ENCODE results near the gene SLC25A45.

SLC25A45 gene, protein sequence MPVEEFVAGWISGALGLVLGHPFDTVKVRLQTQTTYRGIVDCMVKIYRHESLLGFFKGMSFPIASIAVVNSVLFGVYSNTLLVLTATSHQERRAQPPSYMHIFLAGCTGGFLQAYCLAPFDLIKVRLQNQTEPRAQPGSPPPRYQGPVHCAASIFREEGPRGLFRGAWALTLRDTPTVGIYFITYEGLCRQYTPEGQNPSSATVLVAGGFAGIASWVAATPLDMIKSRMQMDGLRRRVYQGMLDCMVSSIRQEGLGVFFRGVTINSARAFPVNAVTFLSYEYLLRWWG

DNA sequence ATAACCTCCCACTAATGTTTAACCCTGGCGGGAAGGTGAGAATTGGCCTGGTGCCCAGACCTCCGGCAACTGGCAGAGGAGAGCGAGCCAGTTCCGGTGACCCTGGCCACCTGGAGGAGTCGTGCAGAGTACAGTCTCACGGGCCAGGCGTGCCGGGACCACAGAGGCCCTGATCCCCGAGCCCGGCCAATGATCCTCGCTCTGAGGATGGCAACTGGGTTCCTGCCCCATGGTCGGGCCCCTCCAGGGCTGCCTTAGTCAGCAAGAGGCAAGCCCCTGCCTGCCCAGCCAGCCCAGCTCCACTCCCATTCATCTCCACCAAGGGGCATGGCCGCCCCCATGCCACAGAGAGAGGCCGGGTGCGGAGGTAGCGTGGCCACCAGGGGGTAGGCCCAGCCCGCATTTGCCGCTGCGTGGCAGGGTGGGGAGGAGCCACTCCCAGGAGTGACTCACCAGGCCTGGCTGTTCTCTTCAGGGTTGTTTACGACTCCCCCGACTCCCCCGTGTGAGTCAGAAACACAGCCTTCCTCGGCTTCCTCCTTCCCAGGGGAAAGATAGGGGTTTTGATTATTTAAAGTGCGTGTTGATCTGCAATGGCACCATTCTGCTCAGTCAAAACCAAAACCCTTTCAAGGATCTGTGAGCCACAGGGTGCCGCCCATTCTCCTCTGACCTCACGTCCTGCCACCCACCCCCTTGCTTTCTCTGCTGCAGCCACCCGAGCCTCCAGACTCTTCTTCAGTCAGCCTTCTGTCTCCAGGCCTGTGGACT is at the start of gene SLC25A45:
Gene SLC25A45 (minus strand): TSS at position 614 of the 771 bp plus-strand sequence. CDS start 695 bp downstream, outside the sequence.
- DNase-seq (ENCODE audit: low read depth), result peak; percentile 89

DNA sequence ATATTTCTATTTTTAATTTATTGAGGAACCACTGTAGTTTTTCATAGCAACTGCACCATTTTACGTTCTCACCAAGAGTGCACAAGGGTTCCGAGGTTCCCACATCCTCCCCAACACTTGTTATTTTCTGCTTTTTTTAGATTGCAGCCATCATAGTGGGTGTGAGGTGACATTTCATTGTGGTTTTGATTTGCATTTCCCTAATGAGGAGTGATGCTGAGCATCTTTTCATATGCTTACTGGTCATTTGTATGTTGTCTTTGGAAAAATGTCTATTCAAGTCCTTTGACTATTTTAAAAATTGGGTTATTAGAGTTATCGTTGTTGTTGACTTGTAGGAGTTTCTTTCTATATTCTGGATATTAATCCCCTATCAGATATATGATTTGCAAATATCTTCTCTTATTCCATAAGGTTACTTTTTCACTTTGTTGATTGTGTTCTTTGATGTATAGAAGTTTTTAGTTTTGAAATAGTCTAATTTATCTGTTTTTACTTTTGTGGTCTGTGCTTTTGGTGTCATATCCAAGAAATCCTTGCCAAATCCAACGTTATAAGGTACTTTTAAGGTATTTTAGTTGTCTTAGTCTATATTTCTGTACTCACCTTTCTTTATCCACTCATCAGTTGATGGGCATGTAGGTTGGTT is 49.1 kb upstream of the SLC25A45 start:
- no peak for DNase-seq (ENCODE audit: low read depth)

DNA sequence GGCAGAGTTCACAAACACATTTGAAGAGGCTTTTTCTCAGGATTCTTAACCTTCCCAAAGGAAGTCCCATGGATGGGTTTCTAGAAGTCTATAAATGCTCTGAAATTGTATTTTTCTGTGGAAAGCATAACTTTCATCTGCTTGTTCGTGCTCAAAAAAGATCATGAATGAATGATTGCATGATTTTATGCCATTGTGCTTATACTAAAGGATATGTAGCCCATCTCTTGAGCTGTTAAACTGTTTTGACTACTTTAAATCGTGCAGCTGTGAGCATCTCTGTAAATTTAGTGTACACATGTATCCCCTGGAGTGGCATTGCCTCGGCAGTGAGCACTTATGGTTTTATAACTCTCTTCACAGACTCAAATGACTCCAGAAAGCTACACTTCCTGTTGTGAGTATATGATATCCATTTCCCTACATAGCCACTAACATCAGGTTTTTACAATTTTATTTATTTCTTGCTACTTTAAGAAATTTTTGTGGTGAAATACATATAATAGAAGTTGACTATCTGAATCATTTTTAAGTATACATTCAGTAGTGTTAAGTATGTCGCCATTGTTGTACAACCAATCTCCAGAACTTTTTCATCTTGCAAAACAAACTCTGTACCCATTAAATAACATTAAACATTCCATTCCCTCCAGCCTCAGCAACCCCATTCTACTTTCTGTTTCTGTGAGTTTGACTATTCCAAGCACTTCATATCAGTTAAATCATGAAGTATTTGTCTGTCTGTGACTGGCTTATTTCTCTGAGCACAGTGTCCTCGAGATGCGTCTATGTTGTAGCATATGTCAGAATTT is 48.2 kb upstream of the SLC25A45 start:
- DNase-seq (ENCODE audit: low read depth), result no peak

DNA sequence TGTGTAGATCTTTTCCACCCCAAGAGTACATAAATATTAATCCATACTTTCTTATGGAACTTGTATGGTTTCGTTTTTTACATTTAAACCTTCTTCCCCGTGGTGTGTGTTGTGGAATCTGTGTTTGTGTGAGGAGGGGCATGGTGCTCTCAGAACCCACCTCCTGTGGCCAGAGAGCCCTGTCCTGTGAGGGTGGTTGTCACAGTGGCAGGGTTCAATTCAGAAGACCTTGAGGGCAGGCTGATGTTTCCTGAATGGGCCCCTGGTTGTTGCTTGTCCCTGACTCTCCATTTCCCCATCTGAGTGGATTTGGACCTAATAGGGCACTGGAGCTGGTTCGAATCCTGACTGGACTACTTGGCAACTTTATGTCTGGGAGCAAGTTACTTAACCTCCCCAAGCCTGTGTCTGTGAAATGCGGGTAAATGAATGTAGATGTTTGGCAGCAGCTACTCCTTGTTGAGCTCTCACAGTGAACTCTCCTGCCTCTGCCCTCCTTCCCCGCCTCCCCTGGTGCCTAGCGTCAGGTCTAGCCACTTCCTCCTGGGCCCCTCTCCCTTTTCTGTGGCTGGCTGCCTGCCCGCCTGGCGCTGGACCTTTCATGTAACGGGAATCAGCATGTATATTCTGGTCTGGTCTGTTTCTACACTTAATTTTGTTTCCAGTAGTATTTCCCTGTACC is 47.4 kb upstream of the SLC25A45 start:
- no peak for DNase-seq (ENCODE audit: low read depth)

DNA sequence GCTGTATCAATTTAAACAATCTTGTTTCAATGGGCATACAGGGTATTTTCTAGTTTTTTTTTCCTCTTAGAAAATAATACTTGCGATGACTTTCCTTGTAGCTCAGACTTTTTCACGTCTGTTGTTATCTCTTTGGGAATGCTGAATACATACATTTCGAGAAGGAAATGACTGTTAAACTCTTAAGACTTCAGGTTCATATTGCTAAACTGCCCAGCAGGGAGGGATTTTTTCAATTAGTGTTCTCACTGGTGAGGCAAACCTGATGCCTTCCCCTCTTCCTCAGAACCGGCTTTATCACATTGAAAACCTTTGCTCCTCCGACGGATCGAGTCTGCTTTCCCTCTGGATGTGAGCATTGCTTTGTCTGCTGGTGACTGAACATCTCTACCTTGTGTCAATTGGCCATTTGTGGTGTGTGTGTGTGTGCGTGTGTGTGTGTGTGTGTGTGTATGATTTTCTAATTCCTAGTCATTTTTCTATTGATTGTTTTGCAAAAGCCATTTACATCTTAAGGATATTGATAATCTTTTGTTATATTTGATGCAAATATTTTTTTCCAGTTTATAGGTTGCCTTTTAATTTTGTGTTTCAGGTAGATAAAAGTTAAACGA is 46.7 kb upstream of the SLC25A45 start:
- DNase-seq (ENCODE audit: low read depth), result no peak

DNA sequence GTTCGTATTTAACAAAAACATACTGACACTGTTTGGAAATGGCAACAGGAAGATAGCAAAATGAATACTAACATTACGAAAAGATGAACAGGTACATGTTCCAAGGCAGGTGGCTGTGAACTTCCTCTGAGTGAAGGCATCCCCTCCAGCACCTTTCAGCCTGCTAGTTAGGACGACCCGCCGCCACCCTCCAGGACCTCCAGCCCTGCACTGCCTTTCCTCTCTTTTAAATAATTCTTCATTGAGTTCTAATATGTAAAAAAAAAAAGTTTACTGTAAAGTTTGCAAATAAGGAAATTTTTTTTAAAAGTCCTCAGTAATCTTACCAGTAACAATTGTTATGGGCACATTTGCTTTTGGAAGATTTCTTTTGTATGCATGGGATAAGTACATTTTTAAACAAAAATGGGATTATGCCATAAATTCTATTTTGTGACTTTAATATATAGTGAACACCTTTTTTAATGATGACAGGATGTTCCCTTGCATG is 46.2 kb upstream of the SLC25A45 start:
- no peak for DNase-seq (ENCODE audit: low read depth)

DNA sequence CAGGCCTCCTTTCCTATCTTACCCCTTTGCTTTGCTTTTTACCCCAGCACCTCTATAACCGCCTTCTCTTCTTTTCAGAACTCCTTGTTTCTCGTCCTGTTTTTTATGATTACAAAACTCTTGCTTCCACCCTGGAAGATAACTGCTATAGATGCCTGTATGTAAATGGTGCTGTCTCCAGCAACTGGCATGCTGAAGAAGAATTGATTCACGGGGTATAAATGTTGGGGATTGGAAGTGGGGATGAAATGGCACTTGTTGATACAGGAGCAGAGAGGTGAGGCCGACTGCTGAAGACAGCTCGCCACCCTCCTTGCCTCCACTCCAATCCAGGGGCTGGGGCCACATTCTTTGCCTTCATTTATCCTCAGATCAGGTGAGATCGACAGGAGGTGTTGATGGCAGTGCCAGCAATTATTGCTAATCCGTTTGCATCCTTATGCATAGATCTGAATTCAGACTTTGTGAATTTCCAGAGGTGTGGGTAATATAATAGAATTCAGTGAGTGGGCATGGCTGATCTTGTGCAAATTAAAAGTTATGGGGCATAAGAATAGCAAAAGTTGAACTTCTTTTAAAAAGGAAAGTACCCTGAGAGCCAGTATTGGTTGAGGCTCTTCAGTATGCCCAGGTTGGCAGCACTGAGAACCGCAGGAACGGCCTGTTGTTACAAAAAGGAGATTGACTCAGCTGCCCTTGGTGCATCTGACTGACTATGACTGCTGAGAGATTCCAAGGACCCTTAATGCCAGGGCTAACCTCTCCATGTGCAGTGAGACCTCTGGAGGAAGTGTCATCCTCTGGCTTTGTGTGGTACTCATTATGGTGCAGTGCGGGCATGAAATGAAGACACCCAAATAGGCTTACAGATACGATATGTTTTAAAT is 45.5 kb upstream of the SLC25A45 start:
- no peak for DNase-seq (ENCODE audit: low read depth)

DNA sequence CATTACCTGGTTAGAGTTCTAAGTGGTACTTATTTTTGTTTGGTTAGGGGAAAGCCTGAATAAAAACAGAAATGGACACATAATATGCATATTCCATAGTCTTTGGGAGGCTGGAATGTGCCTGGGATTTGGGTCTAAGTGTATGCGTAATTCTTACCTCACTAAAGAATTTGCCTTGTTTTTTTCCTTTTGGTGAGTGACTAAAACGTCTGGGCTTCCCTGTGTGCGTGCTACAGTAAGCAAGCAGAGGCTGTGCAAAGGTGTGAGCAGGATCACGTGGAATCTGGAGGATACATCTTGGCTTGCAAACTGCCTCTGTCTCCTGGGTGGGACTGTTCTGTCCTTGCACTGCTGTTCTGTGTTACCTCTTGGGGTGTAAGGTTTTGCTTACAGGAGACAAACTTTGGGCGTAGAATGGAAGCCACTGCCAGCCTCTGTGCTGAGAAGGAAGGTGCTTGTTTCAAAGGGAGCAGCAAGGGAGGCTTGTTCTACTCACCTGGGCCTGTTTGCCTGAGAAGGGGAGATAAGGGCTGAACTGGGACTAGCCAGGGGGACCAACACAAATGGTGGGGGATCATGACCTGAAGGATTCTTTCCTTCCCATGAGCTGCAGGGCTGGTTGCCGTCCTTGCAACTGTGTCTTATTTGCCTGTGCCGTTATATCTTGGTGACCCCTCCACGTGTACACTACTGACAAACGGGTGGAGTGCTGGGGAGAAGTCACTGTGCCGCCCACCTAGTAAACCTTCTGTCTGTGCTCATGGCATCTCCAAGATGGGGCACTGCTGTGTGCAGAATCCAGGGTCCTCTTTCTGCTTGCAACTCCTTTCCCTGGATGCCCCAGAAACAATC is 44.6 kb upstream of the SLC25A45 start:
- no peak for DNase-seq (ENCODE audit: low read depth)

DNA sequence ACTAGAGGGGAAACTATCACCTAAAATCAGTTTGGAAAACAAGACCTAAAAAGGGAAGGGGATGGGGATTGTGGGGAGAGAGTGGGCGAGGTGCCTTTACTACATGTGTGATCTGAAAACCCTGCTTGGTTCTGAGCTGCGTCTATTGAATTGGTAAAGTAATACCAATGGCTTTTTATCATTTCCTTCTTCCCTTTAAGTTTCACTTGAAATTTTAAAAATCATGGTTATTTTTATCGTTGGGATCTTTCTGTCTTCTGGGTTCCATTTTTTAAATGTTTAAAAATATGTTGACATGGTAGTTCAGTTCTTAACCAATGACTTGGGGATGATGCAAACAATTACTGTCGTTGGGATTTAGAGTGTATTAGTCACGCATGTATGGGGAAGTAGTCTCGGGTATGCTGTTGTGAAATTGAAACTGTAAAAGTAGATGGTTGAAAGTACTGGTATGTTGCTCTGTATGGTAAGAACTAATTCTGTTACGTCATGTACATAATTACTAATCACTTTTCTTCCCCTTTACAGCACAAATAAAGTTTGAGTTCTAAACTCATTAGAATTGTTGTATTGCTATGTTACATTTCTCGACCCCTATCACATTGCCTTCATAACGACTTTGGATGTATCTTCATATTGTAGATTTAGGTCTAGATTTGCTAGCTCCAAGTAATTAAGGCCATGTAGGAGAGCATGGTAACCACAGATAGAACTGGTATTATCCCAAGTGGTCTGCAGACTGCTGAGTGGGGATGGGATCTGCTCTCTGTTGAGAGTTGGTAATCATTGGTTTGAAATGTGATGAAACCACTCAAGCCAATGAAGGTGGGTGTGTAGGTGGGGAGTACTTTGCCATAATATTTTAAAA is 43.8 kb upstream of the SLC25A45 start:
- no peak for DNase-seq (ENCODE audit: low read depth)

DNA sequence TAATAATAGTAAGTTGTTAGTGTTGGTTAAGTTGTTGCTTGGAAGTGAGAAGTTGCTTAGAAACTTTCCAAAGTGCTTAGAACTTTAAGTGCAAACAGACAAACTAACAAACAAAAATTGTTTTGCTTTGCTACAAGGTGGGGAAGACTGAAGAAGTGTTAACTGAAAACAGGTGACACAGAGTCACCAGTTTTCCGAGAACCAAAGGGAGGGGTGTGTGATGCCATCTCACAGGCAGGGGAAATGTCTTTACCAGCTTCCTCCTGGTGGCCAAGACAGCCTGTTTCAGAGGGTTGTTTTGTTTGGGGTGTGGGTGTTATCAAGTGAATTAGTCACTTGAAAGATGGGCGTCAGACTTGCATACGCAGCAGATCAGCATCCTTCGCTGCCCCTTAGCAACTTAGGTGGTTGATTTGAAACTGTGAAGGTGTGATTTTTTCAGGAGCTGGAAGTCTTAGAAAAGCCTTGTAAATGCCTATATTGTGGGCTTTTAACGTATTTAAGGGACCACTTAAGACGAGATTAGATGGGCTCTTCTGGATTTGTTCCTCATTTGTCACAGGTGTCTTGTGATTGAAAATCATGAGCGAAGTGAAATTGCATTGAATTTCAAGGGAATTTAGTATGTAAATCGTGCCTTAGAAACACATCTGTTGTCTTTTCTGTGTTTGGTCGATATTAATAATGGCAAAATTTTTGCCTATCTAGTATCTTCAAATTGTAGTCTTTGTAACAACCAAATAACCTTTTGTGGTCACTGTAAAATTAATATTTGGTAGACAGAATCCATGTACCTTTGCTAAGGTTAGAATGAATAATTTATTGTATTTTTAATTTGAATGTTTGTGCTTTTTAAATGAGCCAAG is 42.9 kb upstream of the SLC25A45 start:
- DNase-seq (ENCODE audit: low read depth), result peak; percentile 84

DNA sequence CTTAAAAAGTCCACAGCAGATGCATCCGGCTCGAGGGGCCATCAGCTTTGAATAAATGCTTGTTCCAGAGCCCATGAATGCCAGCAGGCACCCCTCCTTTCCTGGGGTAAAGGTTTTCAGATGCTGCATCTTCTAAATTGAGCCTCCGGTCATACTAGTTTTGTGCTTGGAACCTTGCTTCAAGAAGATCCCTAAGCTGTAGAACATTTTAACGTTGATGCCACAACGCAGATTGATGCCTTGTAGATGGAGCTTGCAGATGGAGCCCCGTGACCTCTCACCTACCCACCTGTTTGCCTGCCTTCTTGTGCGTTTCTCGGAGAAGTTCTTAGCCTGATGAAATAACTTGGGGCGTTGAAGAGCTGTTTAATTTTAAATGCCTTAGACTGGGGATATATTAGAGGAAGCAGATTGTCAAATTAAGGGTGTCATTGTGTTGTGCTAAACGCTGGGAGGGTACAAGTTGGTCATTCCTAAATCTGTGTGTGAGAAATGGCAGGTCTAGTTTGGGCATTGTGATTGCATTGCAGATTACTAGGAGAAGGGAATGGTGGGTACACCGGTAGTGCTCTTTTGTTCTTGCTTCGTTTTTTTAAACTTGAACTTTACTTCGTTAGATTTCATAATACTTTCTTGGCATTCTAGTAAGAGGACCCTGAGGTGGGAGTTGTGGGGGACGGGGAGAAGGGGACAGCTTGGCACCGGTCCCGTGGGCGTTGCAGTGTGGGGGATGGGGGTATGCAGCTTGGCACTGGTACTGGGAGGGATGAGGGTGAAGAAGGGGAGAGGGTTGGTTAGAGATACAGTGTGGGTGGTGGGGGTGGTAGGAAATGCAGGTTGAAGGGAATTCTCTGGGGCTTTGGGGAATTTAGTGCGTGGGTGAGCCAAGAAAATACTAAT is 42.0 kb upstream of the SLC25A45 start:
- peak; percentile 56 for DNase-seq (ENCODE audit: low read depth)

DNA sequence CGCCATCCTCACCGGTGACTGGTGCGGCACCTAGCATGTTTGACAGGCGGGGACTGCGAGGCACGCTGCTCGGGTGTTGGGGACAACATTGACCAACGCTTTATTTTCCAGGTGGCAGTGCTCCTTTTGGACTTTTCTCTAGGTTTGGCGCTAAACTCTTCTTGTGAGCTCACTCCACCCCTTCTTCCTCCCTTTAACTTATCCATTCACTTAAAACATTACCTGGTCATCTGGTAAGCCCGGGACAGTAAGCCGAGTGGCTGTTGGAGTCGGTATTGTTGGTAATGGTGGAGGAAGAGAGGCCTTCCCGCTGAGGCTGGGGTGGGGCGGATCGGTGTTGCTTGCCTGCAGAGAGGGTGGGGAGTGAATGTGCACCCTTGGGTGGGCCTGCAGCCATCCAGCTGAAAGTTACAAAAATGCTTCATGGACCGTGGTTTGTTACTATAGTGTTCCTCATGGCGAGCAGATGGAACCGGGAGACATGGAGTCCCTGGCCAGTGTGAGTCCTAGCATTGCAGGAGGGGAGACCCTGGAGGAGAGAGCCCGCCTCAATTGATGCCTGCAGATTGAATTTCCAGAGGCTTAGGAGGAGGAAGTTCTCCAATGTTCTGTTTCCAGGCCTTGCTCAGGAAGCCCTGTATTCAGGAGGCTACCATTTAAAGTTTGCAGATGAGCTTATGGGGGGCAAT is 41.2 kb upstream of the SLC25A45 start:
- DNase-seq (ENCODE audit: low read depth), result no peak

DNA sequence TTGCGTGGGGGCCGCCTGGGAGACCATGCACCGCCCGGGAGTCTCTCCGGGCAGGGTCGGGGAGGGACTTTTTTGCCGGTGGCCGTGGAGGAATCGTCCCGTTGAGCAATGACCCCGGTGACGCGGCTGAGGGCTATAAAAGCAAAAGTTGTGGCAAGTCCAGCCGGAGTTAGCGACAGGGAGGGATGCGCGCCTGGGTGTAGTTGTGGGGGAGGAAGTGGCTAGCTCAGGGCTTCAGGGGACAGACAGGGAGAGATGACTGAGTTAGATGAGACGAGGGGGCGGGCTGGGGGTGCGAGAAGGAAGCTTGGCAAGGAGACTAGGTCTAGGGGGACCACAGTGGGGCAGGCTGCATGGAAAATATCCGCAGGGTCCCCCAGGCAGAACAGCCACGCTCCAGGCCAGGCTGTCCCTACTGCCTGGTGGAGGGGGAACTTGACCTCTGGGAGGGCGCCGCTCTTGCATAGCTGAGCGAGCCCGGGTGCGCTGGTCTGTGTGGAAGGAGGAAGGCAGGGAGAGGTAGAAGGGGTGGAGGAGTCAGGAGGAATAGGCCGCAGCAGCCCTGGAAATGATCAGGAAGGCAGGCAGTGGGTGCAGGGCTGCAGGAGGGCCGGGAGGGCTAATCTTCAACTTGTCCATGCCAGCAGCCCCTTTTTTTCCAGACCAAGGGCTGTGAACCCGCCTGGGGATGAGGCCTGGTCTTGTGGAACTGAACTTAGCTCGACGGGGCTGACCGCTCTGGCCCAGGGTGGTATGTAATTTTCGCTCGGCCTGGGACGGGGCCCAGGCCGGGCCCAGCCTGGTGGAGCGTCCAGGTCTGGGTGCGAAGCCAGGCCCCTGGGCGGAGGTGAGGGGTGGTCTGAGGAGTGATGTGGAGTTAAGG is 40.4 kb upstream of the SLC25A45 start, which contains the start of gene NEAT1:
Gene NEAT1 (plus strand): TSS at position 166 of the 883 bp plus-strand sequence.
- DNase-seq (ENCODE audit: low read depth), result peak; percentile 89

Data from activated T-cell treated with anti-CD3 and anti-CD28 coated beads for 24 hours (primary cell).